ENCODE measurements around the gene NDUFAF2.

Gene NDUFAF2

GRCh38 chr5:61120534-61120933 is 175.5 kb downstream of the NDUFAF2 start:
- TF ChIP-seq TAF1 (IDR thresholded peaks at IDR 0.05; ENCODE audit: low read depth, low read length): no peak
- TF ChIP-seq SPI1 (IDR thresholded peaks at IDR 0.05; ENCODE audit: low read depth, low read length): no peak
- TF ChIP-seq POLR2AphosphoS5 (IDR thresholded peaks at IDR 0.05; ENCODE audit: low read depth, low read length): no peak
- no peak for TF ChIP-seq POLR2A (IDR thresholded peaks at IDR 0.05; ENCODE audit: low read depth, low read length)
- TF ChIP-seq PAX5 (IDR thresholded peaks at IDR 0.05; ENCODE audit: insufficient read depth, low read length, severe bottlenecking): no peak
- TF ChIP-seq POU2F2 (IDR thresholded peaks at IDR 0.05; ENCODE audit: low read depth, low read length): no peak
- DNase-seq (ENCODE audit: insufficient read length, low spot score) (no peak), FAIRE-seq (no peak)

- no peak for TF ChIP-seq POLR2AphosphoS5 (IDR thresholded peaks at IDR 0.05; ENCODE audit: low read depth, low read length)
- no peak for TF ChIP-seq SPI1 (IDR thresholded peaks at IDR 0.05; ENCODE audit: low read depth, low read length)
- no peak for TF ChIP-seq POU2F2 (IDR thresholded peaks at IDR 0.05; ENCODE audit: low read depth, low read length)
- TF ChIP-seq TAF1 (IDR thresholded peaks at IDR 0.05; ENCODE audit: low read depth, low read length): no peak
- TF ChIP-seq POLR2A (IDR thresholded peaks at IDR 0.05; ENCODE audit: low read depth, low read length): no peak
- no peak for TF ChIP-seq PAX5 (IDR thresholded peaks at IDR 0.05; ENCODE audit: insufficient read depth, low read length, severe bottlenecking)
- DNase-seq (ENCODE audit: insufficient read length, low spot score) (no peak), FAIRE-seq (no peak)
Observed at GRCh38 chr5:61123145-61123544, 178.1 kb downstream of the NDUFAF2 start.

GRCh38 chr5:61130289-61130688 is 185.3 kb downstream of the NDUFAF2 start:
- DNase-seq (ENCODE audit: insufficient read length, low spot score): no peak
- TF ChIP-seq POLR2A (IDR thresholded peaks at IDR 0.05; ENCODE audit: low read depth, low read length): no peak
- no peak for TF ChIP-seq PAX5 (IDR thresholded peaks at IDR 0.05; ENCODE audit: insufficient read depth, low read length, severe bottlenecking)
- TF ChIP-seq SPI1 (IDR thresholded peaks at IDR 0.05; ENCODE audit: low read depth, low read length): no peak
- no peak for TF ChIP-seq POLR2AphosphoS5 (IDR thresholded peaks at IDR 0.05; ENCODE audit: low read depth, low read length)
- no peak for TF ChIP-seq POU2F2 (IDR thresholded peaks at IDR 0.05; ENCODE audit: low read depth, low read length)
- no peak for TF ChIP-seq TAF1 (IDR thresholded peaks at IDR 0.05; ENCODE audit: low read depth, low read length)
- FAIRE-seq: no peak

- FAIRE-seq (no peak), DNase-seq (ENCODE audit: insufficient read length, low spot score) (no peak)
- TF ChIP-seq POLR2A (IDR thresholded peaks at IDR 0.05; ENCODE audit: low read depth, low read length) (no peak), PAX5 (IDR thresholded peaks at IDR 0.05; ENCODE audit: insufficient read depth, low read length, severe bottlenecking) (no peak)
Observed at GRCh38 chr5:61132559-61132958, 187.6 kb downstream of the NDUFAF2 start.

GRCh38 chr5:61137835-61138234 is 192.8 kb downstream of the NDUFAF2 start:
- DNase-seq (ENCODE audit: insufficient read length, low spot score) (no peak), FAIRE-seq (no peak)
- TF ChIP-seq POLR2A (IDR thresholded peaks at IDR 0.05; ENCODE audit: low read depth, low read length) (no peak), TAF1 (IDR thresholded peaks at IDR 0.05; ENCODE audit: low read depth, low read length) (no peak), POLR2AphosphoS5 (IDR thresholded peaks at IDR 0.05; ENCODE audit: low read depth, low read length) (no peak), POU2F2 (IDR thresholded peaks at IDR 0.05; ENCODE audit: low read depth, low read length) (no peak), SPI1 (IDR thresholded peaks at IDR 0.05; ENCODE audit: low read depth, low read length) (no peak)

GRCh38 chr5:61139094-61139873 is 194.3 kb downstream of the NDUFAF2 start:
- DNase-seq (ENCODE audit: insufficient read length, low spot score) (no peak), FAIRE-seq (peak; percentile 62)
- no peak for TF ChIP-seq POLR2AphosphoS5 (IDR thresholded peaks at IDR 0.05; ENCODE audit: low read depth, low read length)
- no peak for TF ChIP-seq POLR2A (IDR thresholded peaks at IDR 0.05; ENCODE audit: low read depth, low read length)
- TF ChIP-seq POU2F2 (IDR thresholded peaks at IDR 0.05; ENCODE audit: low read depth, low read length): no peak
- TF ChIP-seq PAX5 (IDR thresholded peaks at IDR 0.05; ENCODE audit: insufficient read depth, low read length, severe bottlenecking): no peak
- no peak for TF ChIP-seq SPI1 (IDR thresholded peaks at IDR 0.05; ENCODE audit: low read depth, low read length)
- TF ChIP-seq TAF1 (IDR thresholded peaks at IDR 0.05; ENCODE audit: low read depth, low read length): no peak

- DNase-seq (ENCODE audit: insufficient read length, low spot score) (no peak), FAIRE-seq (no peak)
- TF ChIP-seq SPI1 (IDR thresholded peaks at IDR 0.05; ENCODE audit: low read depth, low read length) (no peak), POLR2AphosphoS5 (IDR thresholded peaks at IDR 0.05; ENCODE audit: low read depth, low read length) (no peak), POU2F2 (IDR thresholded peaks at IDR 0.05; ENCODE audit: low read depth, low read length) (no peak)
Observed at GRCh38 chr5:61139931-61140330, 194.9 kb downstream of the NDUFAF2 start.

GRCh38 chr5:61141801-61142200 is 196.8 kb downstream of the NDUFAF2 start:
- FAIRE-seq (no peak), DNase-seq (ENCODE audit: insufficient read length, low spot score) (no peak)
- TF ChIP-seq PAX5 (IDR thresholded peaks at IDR 0.05; ENCODE audit: insufficient read depth, low read length, severe bottlenecking): no peak
- TF ChIP-seq POLR2AphosphoS5 (IDR thresholded peaks at IDR 0.05; ENCODE audit: low read depth, low read length): no peak
- TF ChIP-seq SPI1 (IDR thresholded peaks at IDR 0.05; ENCODE audit: low read depth, low read length): no peak

- FAIRE-seq (no peak), DNase-seq (ENCODE audit: insufficient read length, low spot score) (no peak)
- TF ChIP-seq POLR2A (IDR thresholded peaks at IDR 0.05; ENCODE audit: low read depth, low read length) (no peak), POLR2AphosphoS5 (IDR thresholded peaks at IDR 0.05; ENCODE audit: low read depth, low read length) (no peak), POU2F2 (IDR thresholded peaks at IDR 0.05; ENCODE audit: low read depth, low read length) (no peak), PAX5 (IDR thresholded peaks at IDR 0.05; ENCODE audit: insufficient read depth, low read length, severe bottlenecking) (no peak), TAF1 (IDR thresholded peaks at IDR 0.05; ENCODE audit: low read depth, low read length) (no peak), SPI1 (IDR thresholded peaks at IDR 0.05; ENCODE audit: low read depth, low read length) (no peak)
Observed at GRCh38 chr5:61142391-61142790, 197.4 kb downstream of the NDUFAF2 start.

- TF ChIP-seq PAX5 (IDR thresholded peaks at IDR 0.05; ENCODE audit: insufficient read depth, low read length, severe bottlenecking) (no peak), TAF1 (IDR thresholded peaks at IDR 0.05; ENCODE audit: low read depth, low read length) (no peak), SPI1 (IDR thresholded peaks at IDR 0.05; ENCODE audit: low read depth, low read length) (no peak), POLR2AphosphoS5 (IDR thresholded peaks at IDR 0.05; ENCODE audit: low read depth, low read length) (no peak), POLR2A (IDR thresholded peaks at IDR 0.05; ENCODE audit: low read depth, low read length) (no peak), POU2F2 (IDR thresholded peaks at IDR 0.05; ENCODE audit: low read depth, low read length) (no peak)
- DNase-seq (ENCODE audit: insufficient read length, low spot score) (no peak), FAIRE-seq (no peak)
Observed at GRCh38 chr5:61142811-61143210, 197.8 kb downstream of the NDUFAF2 start.
